ENCODE data around the gene NCOA7. TPM values are rescaled to one million over a fixed set of nuclear protein-coding genes. Genes with fewer than 3 reads are reported as not detected.

Gene NCOA7
- total and polyA plus RNA-seq, 3 donors from 2014 or later, result 7.5 to 26.7 (median 18.9) TPM

DNA sequence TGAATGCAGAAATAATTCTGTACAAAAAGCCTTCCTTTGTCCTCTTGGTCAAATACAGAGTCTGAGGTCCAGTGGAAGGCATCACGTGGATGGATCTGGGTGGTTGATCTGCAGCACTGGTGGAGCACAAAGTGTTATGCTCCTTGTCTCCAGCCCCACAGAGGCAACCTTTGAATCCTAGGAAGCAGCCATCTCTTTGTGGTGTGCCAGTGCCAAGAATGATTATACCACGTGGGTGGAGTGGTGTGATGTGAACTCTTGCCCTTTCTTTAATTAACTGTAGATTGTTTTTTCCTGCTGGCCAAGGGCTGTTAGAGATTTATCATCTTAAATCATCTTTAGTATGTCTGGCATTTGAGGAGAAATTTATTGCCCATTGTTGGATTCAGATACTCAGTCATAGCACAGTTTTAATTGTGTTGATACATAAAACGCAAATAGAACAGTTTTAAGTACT is 31.1 kb downstream of the NCOA7 start:
- TF ChIP-seq POLR2A (IDR thresholded peaks at IDR 0.05), result no peak
- TF ChIP-seq, protein P1, sequence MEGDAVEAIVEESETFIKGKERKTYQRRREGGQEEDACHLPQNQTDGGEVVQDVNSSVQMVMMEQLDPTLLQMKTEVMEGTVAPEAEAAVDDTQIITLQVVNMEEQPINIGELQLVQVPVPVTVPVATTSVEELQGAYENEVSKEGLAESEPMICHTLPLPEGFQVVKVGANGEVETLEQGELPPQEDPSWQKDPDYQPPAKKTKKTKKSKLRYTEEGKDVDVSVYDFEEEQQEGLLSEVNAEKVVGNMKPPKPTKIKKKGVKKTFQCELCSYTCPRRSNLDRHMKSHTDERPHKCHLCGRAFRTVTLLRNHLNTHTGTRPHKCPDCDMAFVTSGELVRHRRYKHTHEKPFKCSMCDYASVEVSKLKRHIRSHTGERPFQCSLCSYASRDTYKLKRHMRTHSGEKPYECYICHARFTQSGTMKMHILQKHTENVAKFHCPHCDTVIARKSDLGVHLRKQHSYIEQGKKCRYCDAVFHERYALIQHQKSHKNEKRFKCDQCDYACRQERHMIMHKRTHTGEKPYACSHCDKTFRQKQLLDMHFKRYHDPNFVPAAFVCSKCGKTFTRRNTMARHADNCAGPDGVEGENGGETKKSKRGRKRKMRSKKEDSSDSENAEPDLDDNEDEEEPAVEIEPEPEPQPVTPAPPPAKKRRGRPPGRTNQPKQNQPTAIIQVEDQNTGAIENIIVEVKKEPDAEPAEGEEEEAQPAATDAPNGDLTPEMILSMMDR (IDR thresholded peaks at IDR 0.05), result no peak
- H3K27ac ChIP-seq, result no peak overlapping the region
- intact Hi-C loops (cut with DNase I; ENCODE audit: low total_unique reads), result no loop called here
- H3K36me3 ChIP-seq (ENCODE audit: low read depth, missing control alignments), result no peaks in the 10 kb centered on the region
- DNase-seq, result no peak
- 45 to 56% methylated on average over 3 of the region's 3 CpGs for WGBS, 2 donors
- peaks cover 13% of the 10 kb centered on the region for H3K4me1 ChIP-seq
- no peaks in the 10 kb centered on the region for H3K27me3 ChIP-seq
- H3K4me3 ChIP-seq, result no peak overlapping the region
- H3K9me3 ChIP-seq, result no peaks in the 10 kb centered on the region

DNA sequence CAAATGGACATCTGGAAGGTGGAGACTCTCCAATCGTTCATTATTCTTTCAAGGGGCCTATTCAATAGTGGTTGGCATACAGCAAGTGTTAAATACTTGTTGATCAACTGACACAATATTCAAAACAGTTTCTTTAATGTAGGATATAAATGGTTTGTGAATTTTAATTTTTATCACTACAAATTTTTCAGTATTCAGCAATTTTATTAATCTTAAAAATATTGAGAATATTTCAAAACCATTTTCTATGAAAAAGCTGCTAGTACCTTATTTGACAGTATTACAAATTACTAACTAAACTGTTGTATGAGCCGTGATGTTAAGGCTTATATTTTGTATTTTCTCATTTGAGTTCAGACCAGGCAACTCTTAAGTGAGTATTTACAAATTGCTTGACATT is 32.4 kb downstream of the NCOA7 start:
- no peak overlapping the region for H3K4me3 ChIP-seq
- no peaks in the 10 kb centered on the region for H3K27me3 ChIP-seq
- DNase-seq, result no peak
- 75 to 80% methylated on average over 2 of the region's 2 CpGs for WGBS, 2 donors
- H3K9me3 ChIP-seq, result no peaks in the 10 kb centered on the region
- no peaks in the 10 kb centered on the region for H3K36me3 ChIP-seq (ENCODE audit: low read depth, missing control alignments)
- intact Hi-C loops (cut with DNase I; ENCODE audit: low total_unique reads), result no loop called here
- peaks cover 3% of the 10 kb centered on the region for H3K4me1 ChIP-seq
- H3K27ac ChIP-seq, result no peak overlapping the region
- no peak for TF ChIP-seq POLR2A (IDR thresholded peaks at IDR 0.05)
- TF ChIP-seq, protein P1 (IDR thresholded peaks at IDR 0.05), result no peak

DNA sequence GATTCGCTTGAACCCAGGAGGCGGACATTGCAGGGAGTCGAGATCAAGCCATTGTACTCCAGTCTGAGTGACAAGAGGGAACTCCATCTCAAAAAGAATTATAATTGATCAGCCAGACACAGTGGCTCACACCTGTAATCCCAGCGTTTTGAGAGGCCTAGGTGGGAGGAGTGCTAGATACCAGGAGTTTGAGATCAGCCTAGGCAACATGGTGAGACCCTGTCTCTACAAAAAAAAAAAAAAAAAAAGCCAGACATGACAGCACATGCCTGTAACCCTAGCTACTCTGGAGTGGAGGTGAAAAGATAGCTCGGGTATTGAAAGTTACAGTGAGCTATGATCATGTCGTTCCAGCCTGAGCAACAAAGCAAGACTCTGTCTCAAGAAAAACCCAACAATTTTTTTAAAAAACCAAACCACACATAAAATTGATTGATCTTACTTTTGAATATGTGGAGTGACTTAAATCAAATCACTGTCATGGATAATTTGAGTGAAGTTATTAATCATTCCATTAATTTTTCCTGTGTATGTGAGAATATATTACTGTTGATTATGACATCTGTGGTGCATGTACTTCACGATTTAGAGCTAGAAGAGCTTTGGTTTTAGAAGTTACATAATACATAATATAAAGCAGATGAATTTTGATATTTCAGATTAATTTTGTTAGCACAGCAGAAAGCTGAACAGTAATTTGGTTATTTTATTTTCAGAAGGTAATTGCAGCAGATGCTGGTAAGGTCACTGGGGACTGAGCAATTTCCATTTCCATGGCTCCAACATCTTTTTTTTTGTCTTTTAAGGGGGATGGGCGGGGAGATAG is 34.4 kb downstream of the NCOA7 start:
- DNase-seq, result no peak
- Histone ChIP-seq H3K9me3 (no peaks in the 10 kb centered on the region), H3K36me3 (ENCODE audit: low read depth, missing control alignments) (no peaks in the 10 kb centered on the region), H3K4me3 (no peak overlapping the region), H3K27ac (no peak overlapping the region), H3K4me1 (no peaks in the 10 kb centered on the region), H3K27me3 (no peaks in the 10 kb centered on the region)
- intact Hi-C loops (cut with DNase I; ENCODE audit: low total_unique reads), result no loop called here
- 80 to 85% methylated on average over 8 of the region's 8 CpGs for WGBS, 2 donors
- TF ChIP-seq, protein P1 (IDR thresholded peaks at IDR 0.05), result no peak
- no peak for TF ChIP-seq POLR2A (IDR thresholded peaks at IDR 0.05)

DNA sequence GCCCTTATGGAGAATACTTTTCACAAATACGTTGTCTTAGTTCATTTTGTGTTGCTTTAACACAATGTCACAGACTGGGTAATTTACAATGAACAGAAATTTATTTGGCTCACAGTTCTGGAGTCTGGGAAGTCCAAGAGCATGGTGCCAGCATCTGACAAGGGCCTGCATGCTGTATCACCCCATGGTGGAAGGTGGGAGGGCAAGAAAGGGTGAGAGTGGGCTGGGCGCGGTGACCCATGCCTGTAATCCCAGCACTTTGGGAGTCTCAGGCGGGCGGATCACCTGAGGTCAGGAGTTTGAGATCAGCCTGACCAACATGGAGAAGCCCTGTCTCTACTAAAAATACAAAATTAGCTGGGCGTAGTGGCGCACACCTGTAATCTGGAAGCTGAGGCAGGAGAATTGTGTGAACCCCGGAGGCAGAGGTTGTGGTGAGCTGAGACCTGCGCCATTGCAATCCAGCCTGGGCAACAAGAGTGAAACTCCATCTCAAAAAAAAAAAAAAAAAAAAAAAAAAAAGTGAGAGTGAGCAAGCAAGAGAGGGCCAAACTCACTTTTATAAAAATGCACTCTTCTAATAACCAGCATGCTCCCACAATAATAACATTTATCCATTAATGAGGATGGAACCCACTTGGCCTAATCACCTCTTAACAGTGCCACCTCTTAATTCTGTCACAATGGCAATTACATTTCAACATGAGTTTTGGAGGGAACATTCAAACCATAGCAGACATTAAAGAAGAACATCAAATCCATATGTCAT is 36.1 kb downstream of the NCOA7 start:
- Histone ChIP-seq H3K36me3 (ENCODE audit: low read depth, missing control alignments) (no peaks in the 10 kb centered on the region), H3K4me3 (no peak overlapping the region), H3K9me3 (no peaks in the 10 kb centered on the region), H3K27ac (no peak overlapping the region), H3K4me1 (no peaks in the 10 kb centered on the region), H3K27me3 (no peaks in the 10 kb centered on the region)
- intact Hi-C loops (cut with DNase I; ENCODE audit: low total_unique reads), result no loop called here
- WGBS, 2 donors, result 96 to 98% methylated on average over 9 of the region's 9 CpGs
- DNase-seq, result no peak
- TF ChIP-seq, protein P1 (IDR thresholded peaks at IDR 0.05), result no peak
- TF ChIP-seq POLR2A (IDR thresholded peaks at IDR 0.05), result no peak

All from testis (tissue), 3 donors.